H1 (cell line): ENCODE measurements around the gene CCDC9B. TPM values are rescaled to one million over a fixed set of nuclear protein-coding genes. Genes with fewer than 3 reads are reported as not detected.
A peak's percentile ranks its signal among the peaks of the same experiment; 100 is the strongest.

Experiments used
- CTCF ChIA-PET: fragments of 300-600 bp; sonication (Branson Sonifier 250); formaldehyde crosslinking; loops from one replicate; lab custom pipeline; 2021; ENCODE audit not compliant: partially characterized antibody; lab: Charles Lee
- POLR2A ChIA-PET: fragments of 300-600 bp; sonication (Branson Sonifier 250); formaldehyde crosslinking; loops from one replicate; lab custom pipeline; 2021; ENCODE audit warnings: inconsistent platforms; ENCODE audit not compliant: partially characterized antibody; lab: Charles Lee
- DNase-seq, 2 experiments: peaks; one replicate each; pipeline versions ENCODE4 v3.0.0 to v3.0.0-alpha.2; 2010 to 2022; ENCODE audit warnings: low spot score in 2 of 2, low read depth in 1 of 2, mixed read lengths in 1 of 2
- FAIRE-seq: peaks from 2 replicates; lab custom pipeline; 2011; peaks lifted over from hg19 to GRCh38; lab: Jason Lieb, UNC
- H2AFZ ChIP-seq: 2 replicates; pipeline ENCODE4 v1.8.1; 2012; ENCODE audit warnings: low read length, inconsistent platforms
- H2AK5ac ChIP-seq: 2 replicates; pipeline ENCODE4 v1.6.1; 2013; ENCODE audit warnings: low read depth, low read length
- H2BK120ac ChIP-seq: replicated peaks from 2 replicates; pipeline ENCODE3; 2013; ENCODE audit warnings: low read depth, low read length, inconsistent platforms
- H2BK12ac ChIP-seq: 2 replicates; pipeline ENCODE4 v1.6.1; 2013; ENCODE audit warnings: low read depth, low read length
- H2BK15ac ChIP-seq: 2 replicates; pipeline ENCODE4 v1.6.1; 2013; ENCODE audit warnings: low read length
- H2BK20ac ChIP-seq: 2 replicates; pipeline ENCODE4 v1.6.1; 2013; ENCODE audit warnings: low read length
- H2BK5ac ChIP-seq: 2 replicates; pipeline ENCODE4 v1.6.1; 2013; ENCODE audit warnings: low read depth, low read length
- H3K14ac ChIP-seq: 2 replicates; pipeline ENCODE4 v1.6.1; 2013; ENCODE audit warnings: inconsistent platforms; ENCODE audit not compliant: insufficient read length
- H3K18ac ChIP-seq: 2 replicates; pipeline ENCODE4 v1.6.1; 2013; ENCODE audit warnings: low read length; ENCODE audit errors: extremely low read depth
- H3K23ac ChIP-seq: 2 replicates; pipeline ENCODE4 v1.6.1; 2013; ENCODE audit warnings: inconsistent platforms; ENCODE audit not compliant: insufficient read length
- H3K23me2 ChIP-seq: 2 replicates; pipeline ENCODE4 v1.6.1; 2013; ENCODE audit warnings: low read depth, low read length
- H3K27ac ChIP-seq: 2 replicates; pipeline ENCODE4 v1.6.1; 2011; ENCODE audit warnings: low read depth, low read length, inconsistent platforms
- H3K27me3 ChIP-seq, 4 experiments: replicated peaks in 1 of 4; 1 replicate in 1 of 4; 2 replicates in 3 of 4; pipeline versions ENCODE4 v1.6.1 to v1.8.1; 2011 to 2013; ENCODE audit warnings: low read length in 3 of 4, mild to moderate bottlenecking in 3 of 4, inconsistent platforms in 2 of 4, mixed read lengths in 2 of 4, moderate library complexity in 1 of 4; ENCODE audit not compliant: control insufficient read depth in 3 of 4, insufficient read depth in 3 of 4; ENCODE audit errors: extremely low read depth in 1 of 4
- H3K36me3 ChIP-seq, 4 experiments: 2 replicates each; pipeline versions ENCODE4 v1.6.1 to v1.8.1; 2011 to 2013; ENCODE audit warnings: mild to moderate bottlenecking in 4 of 4, low read length in 3 of 4, moderate library complexity in 2 of 4, control low read depth in 1 of 4, inconsistent platforms in 1 of 4; ENCODE audit not compliant: insufficient read depth in 4 of 4, control insufficient read depth in 2 of 4
- H3K4ac ChIP-seq: replicated peaks from 2 replicates; pipeline ENCODE3; 2013; ENCODE audit warnings: low read length, low read depth, mixed read lengths, inconsistent platforms; ENCODE audit not compliant: insufficient read length
- H3K4me1 ChIP-seq, 4 experiments: replicated peaks in 1 of 4; 1 replicate in 1 of 4; 2 replicates in 3 of 4; pipeline versions ENCODE4 v1.6.1 to v1.8.1; 2011 to 2013; ENCODE audit warnings: low read length in 3 of 4, inconsistent platforms in 2 of 4, mixed read lengths in 1 of 4; ENCODE audit not compliant: insufficient read depth in 4 of 4, control insufficient read depth in 3 of 4
- H3K4me2 ChIP-seq, 2 experiments: 2 replicates each; pipeline versions ENCODE4 v1.6.1 to v1.8.1; 2011 to 2013; ENCODE audit warnings: low read depth in 2 of 2, low read length in 2 of 2, control low read depth in 1 of 2, inconsistent platforms in 1 of 2, mild to moderate bottlenecking in 1 of 2; ENCODE audit not compliant: insufficient read depth in 1 of 2
- H3K4me3 ChIP-seq, 4 experiments: fragments of 200-600, 300-600 bp in 1 of 4; sonication (generic), shearing (Covaris generic), sonication (Bioruptor Twin) in 1 of 4; 2 replicates each; pipeline versions ENCODE4 v1.5.1 to v1.8.1; 2011 to 2016; ENCODE audit warnings: low read length in 4 of 4, low read depth in 3 of 4, control low read depth in 2 of 4, inconsistent platforms in 2 of 4, mild to moderate bottlenecking in 2 of 4, mixed read lengths in 1 of 4, moderate library complexity in 1 of 4; ENCODE audit not compliant: insufficient read depth in 2 of 4; ENCODE audit errors: extremely low read depth in 1 of 4
- H3K56ac ChIP-seq: replicated peaks from 2 replicates; pipeline ENCODE3; 2013; ENCODE audit warnings: low read depth, mild to moderate bottlenecking, mixed read lengths, low read length, inconsistent platforms; ENCODE audit not compliant: insufficient read length
- H3K79me1 ChIP-seq: 2 replicates; pipeline ENCODE4 v1.6.1; 2013; ENCODE audit warnings: low read depth, low read length, control low read depth
- H3K79me2 ChIP-seq, 2 experiments: 2 replicates each; pipeline versions ENCODE4 v1.6.1 to v1.8.1; 2012 to 2013; ENCODE audit warnings: low read length in 2 of 2, mild to moderate bottlenecking in 2 of 2, inconsistent platforms in 1 of 2; ENCODE audit not compliant: insufficient read depth in 2 of 2, control insufficient read depth in 1 of 2
- H3K9ac ChIP-seq, 4 experiments: replicated peaks in 1 of 4; 1 replicate in 1 of 4; 2 replicates in 3 of 4; pipeline versions ENCODE4 v1.6.1 to v1.8.1; 2011 to 2013; ENCODE audit warnings: low read depth in 3 of 4, low read length in 3 of 4, control low read depth in 2 of 4, mild to moderate bottlenecking in 2 of 4, moderate library complexity in 2 of 4, inconsistent platforms in 1 of 4; ENCODE audit errors: extremely low read depth in 1 of 4
- H3K9me3 ChIP-seq, 2 experiments: 2 replicates each; pipeline versions ENCODE4 v1.6.1 to v1.8.1; 2012 to 2013; ENCODE audit warnings: mild to moderate bottlenecking in 2 of 2, moderate library complexity in 2 of 2, control low read depth in 1 of 2, inconsistent platforms in 1 of 2, low read depth in 1 of 2, low read length in 1 of 2, mixed read lengths in 1 of 2; ENCODE audit not compliant: insufficient read depth in 2 of 2
- H4K20me1 ChIP-seq, 2 experiments: replicated peaks in 1 of 2; 2 replicates each; pipeline versions ENCODE3 to v1.8.1; 2011 to 2013; ENCODE audit warnings: inconsistent platforms in 2 of 2, low read length in 2 of 2, mild to moderate bottlenecking in 1 of 2; ENCODE audit not compliant: insufficient read depth in 2 of 2, control insufficient read depth in 1 of 2
- H4K5ac ChIP-seq: 2 replicates; pipeline ENCODE4 v1.6.1; 2013; ENCODE audit warnings: low read length, low read depth, mixed read lengths, inconsistent platforms; ENCODE audit not compliant: insufficient read length
- H4K8ac ChIP-seq: 2 replicates; pipeline ENCODE4 v1.8.0; 2013; ENCODE audit warnings: mild to moderate bottlenecking, moderate library complexity, low read length, inconsistent platforms; ENCODE audit not compliant: insufficient read depth; ENCODE audit errors: extremely low read depth
- H4K91ac ChIP-seq: replicated peaks from 2 replicates; pipeline ENCODE3; 2013; ENCODE audit warnings: low read length, mixed read lengths, inconsistent platforms; ENCODE audit not compliant: insufficient read length
- CBX5 ChIP-seq: fragments of 300-800, 300-1000 bp; sonication (generic); IDR thresholded peaks from 2 replicates; pipeline ENCODE4 v1.7.1; 2016; ENCODE audit warnings: antibody characterized with exemption, low read length, low read depth
- CBX8 ChIP-seq: fragments of 300-800, 300-1000 bp; sonication (generic); IDR thresholded peaks from 2 replicates; pipeline ENCODE4 v1.7.1; 2016; ENCODE audit warnings: low read depth, low read length, borderline replicate concordance
- HDAC2 ChIP-seq, 2 experiments: fragments of 300-600 bp in 1 of 2; sonication (generic) in 1 of 2; IDR thresholded peaks; 2 replicates each; pipeline ENCODE4 v1.6.1; 2011 to 2012; ENCODE audit warnings: low read depth in 2 of 2, low read length in 2 of 2, mild to moderate bottlenecking in 2 of 2, moderate library complexity in 2 of 2, borderline replicate concordance in 1 of 2, inconsistent platforms in 1 of 2
- JUND ChIP-seq: IDR thresholded peaks from 2 replicates; pipeline ENCODE4 v1.6.1; 2011; ENCODE audit warnings: mild to moderate bottlenecking, improper control_type of control experiment, low read length
- RAD21 ChIP-seq, 2 experiments: IDR thresholded peaks in 1 of 2; conservative IDR thresholded peaks in 1 of 2; 2 replicates each; pipeline ENCODE4 v1.6.1; 2011; ENCODE audit warnings: low read depth in 2 of 2, low read length in 2 of 2, improper control_type of control experiment in 1 of 2, inconsistent platforms in 1 of 2, mild to moderate bottlenecking in 1 of 2, moderate library complexity in 1 of 2
- WGBS, 2 experiments: shearing (Covaris generic) in 1 of 2; methylation state at CpG; one replicate each; pipeline versions ENCODE4 v1.1.6 to v1.1.7; 2013 to 2015; ENCODE audit warnings: low lambda C conversion rate in 2 of 2, mixed read lengths in 2 of 2, inconsistent platforms in 1 of 2, low coverage in 1 of 2, missing lambda C conversion rate in 1 of 2; ENCODE audit not compliant: insufficient replicate concordance in 2 of 2, insufficient coverage in 1 of 2, insufficient read length in 1 of 2; ENCODE audit errors: extremely low coverage in 1 of 2, missing lambda C conversion rate in 1 of 2; 5-methylcytosine and 5-hydroxymethylcytosine counted together
- polyA plus RNA-seq, 7 experiments: library from polyadenylated mRNA; depleted of rRNA in 3 of 7; stranded (reverse) in 5 of 7; unstranded in 2 of 7; fragments of >200 nt in 5 of 7; fragments of 200-250 nt in 2 of 7; gene quantifications; 1 replicate in 5 of 7; 2 replicates in 1 of 7; 4 replicates in 1 of 7; pipeline versions ENCODE4 v1.2.1 to v1.2.3, GENCODE V29; 2011 to 2013; ENCODE audit warnings: missing spikeins in 2 of 7, mixed read lengths in 2 of 7
- total RNA-seq: library from RNA; stranded (reverse); fragmentation: NEBNext Ultra II Directional; extraction: Animal tissue kit (Norgen Biotek cat#: 25700); gene quantifications from 2 replicates; pipeline ENCODE4 v1.2.1, GENCODE V29; 2021

Gene CCDC9B
- total and polyA plus RNA-seq, 2 of the 8 experiments (the other 6 are each of a cell fraction or from before 2014, with no cell fraction given): 0.45 to 0.78 TPM

- Histone ChIP-seq H3K4ac (no peak overlapping the region), H2AK5ac (no peak overlapping the region), H2BK20ac (no peak overlapping the region), H2BK5ac (no peak overlapping the region), H3K27me3 (peaks cover 0 to 20% (median 9%) of the 10 kb centered on the region in 4 experiments; a peak in 4 of 7 replicates), H3K18ac (no peak overlapping the region), H3K14ac (no peak overlapping the region), H3K23ac (no peak overlapping the region), H2AFZ (no peak overlapping the region), H3K56ac (no peak overlapping the region), H3K79me2 (peaks cover 0 to 14% of the 10 kb centered on the region in 2 experiments; a peak in 3 of 4 replicates), H3K4me1 (peaks cover 23 to 45% (median 33%) of the 10 kb centered on the region in 4 experiments), H3K9ac (no peak overlapping the region), H3K27ac (no peak overlapping the region), H2BK12ac (no peak overlapping the region), H4K20me1 (no peaks in the 10 kb centered on the region), H3K9me3 (no peaks in the 10 kb centered on the region; a peak in 1 of 4 replicates), H3K4me2 (peak overlapping the region; percentile 58 to 82; a peak in 3 of 4 replicates), H3K23me2 (peaks cover 13% of the 10 kb centered on the region), H4K91ac (no peak overlapping the region), H2BK120ac (no peak overlapping the region), H3K4me3 (peak overlapping the region in 1 of 4 experiments; percentile 72; a peak in 1 of 8 replicates), H4K8ac (no peak overlapping the region), H2BK15ac (no peak overlapping the region), H4K5ac (no peak overlapping the region), H3K36me3 (peaks cover 0 to 11% (median 0%) of the 10 kb centered on the region in 4 experiments; a peak in 3 of 8 replicates), H3K79me1 (no peaks in the 10 kb centered on the region; the same call in 1 of the 2 replicates)
- TF ChIP-seq HDAC2 (IDR thresholded peaks at IDR 0.05; ENCODE audit: borderline replicate concordance in 1 of 2, low read depth in 2 of 2, low read length in 2 of 2) (no peak), JUND (no peak), CBX8 (no peak), CBX5 (no peak), RAD21 (IDR thresholded peaks at IDR 0.05 in 1 of 2, conservative IDR thresholded peaks at IDR 0.05 in 1 of 2; ENCODE audit: low read depth in 2 of 2, low read length in 2 of 2) (no peak)
- WGBS, 2 experiments: 97% methylated on average over 2 of the region's 2 CpGs; no CpG with 5 or more reads in 1 of the 2 experiments
- ChIA-PET POLR2A (interaction anchor here (1.2 to 5.6 kb wide), 3 partner anchors 12 to 19 kb away, joined by 3 to 66 read pairs (median 3); partner anchors contain the start of gene CCDC9B), CTCF (interaction anchor here (0.7 to 21.1 kb wide), 12 partner anchors 12 to 169 kb away, joined by 3 to 295 read pairs (median 4); partner anchors contain the start of gene CCDC9B)
- DNase-seq: no peak
- no peak for FAIRE-seq
These were observed 15.0 kb downstream of the CCDC9B start for GRCh38 chr15:40325700-40326099.
